Natural killer cell (primary cell): ENCODE measurements around the gene FBXW11. TPM values are rescaled to one million over a fixed set of nuclear protein-coding genes. Genes with fewer than 3 reads are reported as not detected.

Source experiments
- ATAC-seq, 3 donors: fragments of 150-1000 bp in 2 of 3; fragments of 200-7000 bp in 1 of 3; cut with Tn5 transposase; 1 replicate in 1 of 3; 2 replicates in 2 of 3; pipeline ENCODE4 v1.10.0; 2021; ENCODE audit warnings: mild to moderate bottlenecking in 2 of 3, moderate library complexity in 2 of 3
- DNase-seq, 2 donors: peaks; one replicate each; pipeline versions ENCODE4 v3.0.0 to v3.0.0-alpha.2; 2013 to 2021; ENCODE audit warnings: mixed read lengths in 1 of 2
- H3K27ac ChIP-seq: one replicate; pipeline ENCODE4 v1.5.1; 2013; ENCODE audit warnings: mild to moderate bottlenecking, low read length
- H3K27me3 ChIP-seq: one replicate; pipeline ENCODE4 v1.6.1; 2013; ENCODE audit warnings: low read length; ENCODE audit not compliant: control insufficient read depth, insufficient read depth
- H3K36me3 ChIP-seq: one replicate; pipeline ENCODE4 v1.6.1; 2013; ENCODE audit warnings: low read length; ENCODE audit not compliant: control insufficient read depth, insufficient read depth
- H3K4me1 ChIP-seq: one replicate; pipeline ENCODE4 v1.6.1; 2013; ENCODE audit warnings: low read length; ENCODE audit not compliant: control insufficient read depth, insufficient read depth
- H3K4me3 ChIP-seq: one replicate; pipeline ENCODE4 v1.5.1; 2013; ENCODE audit warnings: low read length
- H3K9me3 ChIP-seq: one replicate; pipeline ENCODE4 v1.6.1; 2013; ENCODE audit warnings: low read length; ENCODE audit not compliant: control insufficient read depth, insufficient read depth
- H3K27ac Mint-ChIP-seq, 2 donors: one replicate each; pipeline ENCODE4 v1.8.0; 2022; ENCODE audit warnings: mild to moderate bottlenecking in 2 of 2, mixed read lengths in 2 of 2, moderate library complexity in 1 of 2
- H3K27me3 Mint-ChIP-seq, 2 donors: one replicate each; pipeline ENCODE4 v1.8.0; 2022; ENCODE audit warnings: low read depth in 2 of 2, mixed read lengths in 2 of 2
- H3K36me3 Mint-ChIP-seq: one replicate; pipeline ENCODE4 v1.8.0; 2022; ENCODE audit warnings: mixed read lengths
- H3K4me1 Mint-ChIP-seq, 2 donors: one replicate each; pipeline ENCODE4 v1.8.0; 2022; ENCODE audit warnings: mixed read lengths in 2 of 2
- H3K4me3 Mint-ChIP-seq: one replicate; pipeline ENCODE4 v1.8.0; 2022; ENCODE audit warnings: mild to moderate bottlenecking, moderate library complexity, mixed read lengths
- H3K9me3 Mint-ChIP-seq, 2 donors: one replicate each; pipeline ENCODE4 v1.8.0; 2022; ENCODE audit warnings: mixed read lengths in 2 of 2
- CTCF ChIP-seq: fragments of 200-600 bp; IDR thresholded peaks from one replicate; pipeline ENCODE4 v1.8.0; 2022; ENCODE audit warnings: antibody characterized with exemption
- WGBS: methylation state at CpG from one replicate; pipeline ENCODE4 v1.1.7; 2013; ENCODE audit warnings: missing lambda C conversion rate; ENCODE audit not compliant: insufficient coverage; 5-methylcytosine and 5-hydroxymethylcytosine counted together
- intact Hi-C: fragments of 100-400 bp; cut with micrococcal nuclease; formaldehyde crosslinking; loops from one replicate; pipeline ENCODE4 v1.14.2; 2022
- total RNA-seq, 4 donors: library from RNA; stranded (reverse); fragments of 120-200 nt in 1 of 4; gene quantifications; one replicate each; pipeline versions ENCODE4 v1.2.3 to v1.2.4, GENCODE V29; 2013 to 2022

The FBXW11 gene
- total RNA-seq, 3 donors from 2014 or later (not counting 1 experiment from before 2014, with no cell fraction given), result 26.7 to 40.3 (median 39.5) TPM

- H3K4me3 ChIP-seq, result no peak overlapping the region
- H3K36me3 ChIP-seq, result peaks cover 12% of the 10 kb centered on the region
- no peak for TF ChIP-seq CTCF
- H3K9me3 ChIP-seq, result no peaks in the 10 kb centered on the region
- no peak overlapping the region for H3K27ac ChIP-seq
- H3K4me1 ChIP-seq, result no peaks in the 10 kb centered on the region
- H3K9me3 Mint-ChIP-seq, result no peaks in the 10 kb centered on the region
- DNase-seq (no peak), ATAC-seq (no peak)
- no peaks in the 10 kb centered on the region for H3K27me3 Mint-ChIP-seq
- no peaks in the 10 kb centered on the region for H3K27me3 ChIP-seq
- peaks cover 9% of the 10 kb centered on the region for H3K36me3 Mint-ChIP-seq
- no peak overlapping the region for H3K4me3 Mint-ChIP-seq
- H3K4me1 Mint-ChIP-seq, result no peaks in the 10 kb centered on the region
- no peak overlapping the region for H3K27ac Mint-ChIP-seq
- 86% methylated on average over 3 of the region's 4 CpGs for WGBS
- intact Hi-C loops, result no loop called here
Observed at GRCh38 chr5:171882118-171882517, 124.3 kb downstream of the FBXW11 start.

GRCh38 chr5:171874234-171874633 is 132.2 kb downstream of the FBXW11 start:
- Mint-ChIP-seq H3K36me3 (peaks cover 27% of the 10 kb centered on the region), H3K9me3 (no peaks in the 10 kb centered on the region), H3K27ac (no peak overlapping the region), H3K4me1 (peaks cover 0 to 4% of the 10 kb centered on the region in 2 donors), H3K27me3 (no peaks in the 10 kb centered on the region), H3K4me3 (no peak overlapping the region)
- no CpG with 5 or more reads among the region's 2 CpGs for WGBS
- no peak for TF ChIP-seq CTCF
- H3K4me3 ChIP-seq, result no peak overlapping the region
- no peaks in the 10 kb centered on the region for H3K9me3 ChIP-seq
- no peaks in the 10 kb centered on the region for H3K4me1 ChIP-seq
- intact Hi-C loops, result no loop called here
- DNase-seq (no peak), ATAC-seq (peak in 1 of 3 donors; percentile 31)
- H3K27ac ChIP-seq, result no peak overlapping the region
- H3K27me3 ChIP-seq, result no peaks in the 10 kb centered on the region
- peaks cover 82% of the 10 kb centered on the region for H3K36me3 ChIP-seq

GRCh38 chr5:171872666-171873065 is 133.8 kb downstream of the FBXW11 start:
- H3K27me3 Mint-ChIP-seq, result no peaks in the 10 kb centered on the region
- Histone ChIP-seq H3K36me3 (peaks cover 92% of the 10 kb centered on the region), H3K9me3 (no peaks in the 10 kb centered on the region), H3K27ac (no peak overlapping the region), H3K4me3 (no peak overlapping the region), H3K27me3 (no peaks in the 10 kb centered on the region), H3K4me1 (no peaks in the 10 kb centered on the region)
- DNase-seq (no peak), ATAC-seq (no peak)
- H3K27ac Mint-ChIP-seq, result peak overlapping the region in 1 of 2 donors; percentile 4
- peaks cover 38% of the 10 kb centered on the region for H3K36me3 Mint-ChIP-seq
- no peak overlapping the region for H3K4me3 Mint-ChIP-seq
- H3K9me3 Mint-ChIP-seq, result no peaks in the 10 kb centered on the region
- intact Hi-C loops, result no loop called here
- TF ChIP-seq CTCF, result no peak
- H3K4me1 Mint-ChIP-seq, result peaks cover 0 to 4% of the 10 kb centered on the region in 2 donors
- 97% methylated on average over 5 of the region's 5 CpGs for WGBS

GRCh38 chr5:171871711-171872110 is 134.7 kb downstream of the FBXW11 start:
- intact Hi-C loops, result no loop called here
- Histone ChIP-seq H3K9me3 (no peaks in the 10 kb centered on the region), H3K4me1 (no peaks in the 10 kb centered on the region), H3K4me3 (no peak overlapping the region), H3K36me3 (peaks cover 91% of the 10 kb centered on the region), H3K27me3 (no peaks in the 10 kb centered on the region), H3K27ac (no peak overlapping the region)
- Mint-ChIP-seq H3K9me3 (no peaks in the 10 kb centered on the region), H3K36me3 (peaks cover 33% of the 10 kb centered on the region), H3K4me1 (peaks cover 0 to 4% of the 10 kb centered on the region in 2 donors), H3K27me3 (no peaks in the 10 kb centered on the region), H3K4me3 (no peak overlapping the region), H3K27ac (no peak overlapping the region)
- ATAC-seq, result no peak
- 91% methylated on average over 1 of the region's 1 CpG for WGBS
- DNase-seq, result no peak
- TF ChIP-seq CTCF, result no peak
